ENCODE measurements around the gene RFPL4A. TPM values are rescaled to one million over a fixed set of nuclear protein-coding genes. Genes with fewer than 3 reads are reported as not detected.

The RFPL4A gene
- total and polyA plus RNA-seq, 9 donors = not detected

- Histone ChIP-seq H3K4me3 (no peak overlapping the region), H3K9me3 (no peaks in the 10 kb centered on the region), H3K4me1 (ENCODE audit: insufficient read depth) (no peaks in the 10 kb centered on the region), H3K36me3 (no peaks in the 10 kb centered on the region), H3K27me3 (no peaks in the 10 kb centered on the region), H3K27ac (no peak overlapping the region)
- DNase-seq = no peak
- intact Hi-C loops (cut with DNase I) = no loop called here
- TF ChIP-seq EP300 (IDR thresholded peaks at IDR 0.05) = no peak
- no peak for TF ChIP-seq CTCF (IDR thresholded peaks at IDR 0.05)
- TF ChIP-seq POLR2A (IDR thresholded peaks at IDR 0.05) = no peak
- WGBS, 3 donors = 28 to 38% (median 33%) methylated on average over 7 of the region's 7 CpGs
Observed at GRCh38 chr19:55777528-55777927, 18.6 kb downstream of the RFPL4A start.

- DNase-seq = no peak
- Histone ChIP-seq H3K4me3 (no peak overlapping the region), H3K27me3 (no peaks in the 10 kb centered on the region), H3K4me1 (ENCODE audit: insufficient read depth) (no peaks in the 10 kb centered on the region), H3K9me3 (no peaks in the 10 kb centered on the region), H3K27ac (no peak overlapping the region), H3K36me3 (no peaks in the 10 kb centered on the region)
- no peak for TF ChIP-seq EP300 (IDR thresholded peaks at IDR 0.05)
- no peak for TF ChIP-seq POLR2A (IDR thresholded peaks at IDR 0.05)
- TF ChIP-seq CTCF (IDR thresholded peaks at IDR 0.05) = no peak
- intact Hi-C loops (cut with DNase I) = no loop called here
- 69 to 79% (median 70%) methylated on average over 16 of the region's 16 CpGs for WGBS, 3 donors
Observed at GRCh38 chr19:55778331-55778730, 19.4 kb downstream of the RFPL4A start.

- TF ChIP-seq POLR2A (IDR thresholded peaks at IDR 0.05) (no peak), CTCF (IDR thresholded peaks at IDR 0.05) (no peak), EP300 (IDR thresholded peaks at IDR 0.05) (no peak)
- Histone ChIP-seq H3K4me3 (no peak overlapping the region), H3K9me3 (no peaks in the 10 kb centered on the region), H3K27ac (no peak overlapping the region), H3K27me3 (no peaks in the 10 kb centered on the region), H3K36me3 (no peaks in the 10 kb centered on the region), H3K4me1 (ENCODE audit: insufficient read depth) (no peaks in the 10 kb centered on the region)
- DNase-seq = no peak
- intact Hi-C loops (cut with DNase I) = no loop called here
- 74 to 82% (median 79%) methylated on average over 5 of the region's 5 CpGs for WGBS, 3 donors
Observed at GRCh38 chr19:55781112-55781511, 22.2 kb downstream of the RFPL4A start.

- no peak for TF ChIP-seq CTCF (IDR thresholded peaks at IDR 0.05)
- H3K9me3 ChIP-seq = no peaks in the 10 kb centered on the region
- no peak for DNase-seq
- H3K27me3 ChIP-seq = no peaks in the 10 kb centered on the region
- H3K4me1 ChIP-seq (ENCODE audit: insufficient read depth) = no peaks in the 10 kb centered on the region
- no peak overlapping the region for H3K27ac ChIP-seq
- WGBS, 3 donors = 88 to 91% (median 91%) methylated on average over 11 of the region's 11 CpGs
- H3K36me3 ChIP-seq = no peaks in the 10 kb centered on the region
- intact Hi-C loops (cut with DNase I) = no loop called here
- no peak overlapping the region for H3K4me3 ChIP-seq
Observed at GRCh38 chr19:55795021-55795420, 36.1 kb downstream of the RFPL4A start.

GRCh38 chr19:55801416-55801815, 42.5 kb downstream of the RFPL4A start:
- 61 to 65% (median 64%) methylated on average over 7 of the region's 7 CpGs for WGBS, 3 donors
- Histone ChIP-seq H3K36me3 (no peaks in the 10 kb centered on the region), H3K4me3 (no peak overlapping the region), H3K27me3 (no peaks in the 10 kb centered on the region), H3K27ac (no peak overlapping the region), H3K9me3 (no peaks in the 10 kb centered on the region), H3K4me1 (ENCODE audit: insufficient read depth) (no peaks in the 10 kb centered on the region)
- no peak for DNase-seq
- intact Hi-C loops (cut with DNase I) = no loop called here
- TF ChIP-seq EP300 (IDR thresholded peaks at IDR 0.05) = no peak
- TF ChIP-seq CTCF (IDR thresholded peaks at IDR 0.05) = no peak
- TF ChIP-seq POLR2A (IDR thresholded peaks at IDR 0.05) = no peak
